ENCODE measurements around the gene AHDC1.

The AHDC1 gene, protein sequence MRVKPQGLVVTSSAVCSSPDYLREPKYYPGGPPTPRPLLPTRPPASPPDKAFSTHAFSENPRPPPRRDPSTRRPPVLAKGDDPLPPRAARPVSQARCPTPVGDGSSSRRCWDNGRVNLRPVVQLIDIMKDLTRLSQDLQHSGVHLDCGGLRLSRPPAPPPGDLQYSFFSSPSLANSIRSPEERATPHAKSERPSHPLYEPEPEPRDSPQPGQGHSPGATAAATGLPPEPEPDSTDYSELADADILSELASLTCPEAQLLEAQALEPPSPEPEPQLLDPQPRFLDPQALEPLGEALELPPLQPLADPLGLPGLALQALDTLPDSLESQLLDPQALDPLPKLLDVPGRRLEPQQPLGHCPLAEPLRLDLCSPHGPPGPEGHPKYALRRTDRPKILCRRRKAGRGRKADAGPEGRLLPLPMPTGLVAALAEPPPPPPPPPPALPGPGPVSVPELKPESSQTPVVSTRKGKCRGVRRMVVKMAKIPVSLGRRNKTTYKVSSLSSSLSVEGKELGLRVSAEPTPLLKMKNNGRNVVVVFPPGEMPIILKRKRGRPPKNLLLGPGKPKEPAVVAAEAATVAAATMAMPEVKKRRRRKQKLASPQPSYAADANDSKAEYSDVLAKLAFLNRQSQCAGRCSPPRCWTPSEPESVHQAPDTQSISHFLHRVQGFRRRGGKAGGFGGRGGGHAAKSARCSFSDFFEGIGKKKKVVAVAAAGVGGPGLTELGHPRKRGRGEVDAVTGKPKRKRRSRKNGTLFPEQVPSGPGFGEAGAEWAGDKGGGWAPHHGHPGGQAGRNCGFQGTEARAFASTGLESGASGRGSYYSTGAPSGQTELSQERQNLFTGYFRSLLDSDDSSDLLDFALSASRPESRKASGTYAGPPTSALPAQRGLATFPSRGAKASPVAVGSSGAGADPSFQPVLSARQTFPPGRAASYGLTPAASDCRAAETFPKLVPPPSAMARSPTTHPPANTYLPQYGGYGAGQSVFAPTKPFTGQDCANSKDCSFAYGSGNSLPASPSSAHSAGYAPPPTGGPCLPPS (N-terminal part only)

DNA sequence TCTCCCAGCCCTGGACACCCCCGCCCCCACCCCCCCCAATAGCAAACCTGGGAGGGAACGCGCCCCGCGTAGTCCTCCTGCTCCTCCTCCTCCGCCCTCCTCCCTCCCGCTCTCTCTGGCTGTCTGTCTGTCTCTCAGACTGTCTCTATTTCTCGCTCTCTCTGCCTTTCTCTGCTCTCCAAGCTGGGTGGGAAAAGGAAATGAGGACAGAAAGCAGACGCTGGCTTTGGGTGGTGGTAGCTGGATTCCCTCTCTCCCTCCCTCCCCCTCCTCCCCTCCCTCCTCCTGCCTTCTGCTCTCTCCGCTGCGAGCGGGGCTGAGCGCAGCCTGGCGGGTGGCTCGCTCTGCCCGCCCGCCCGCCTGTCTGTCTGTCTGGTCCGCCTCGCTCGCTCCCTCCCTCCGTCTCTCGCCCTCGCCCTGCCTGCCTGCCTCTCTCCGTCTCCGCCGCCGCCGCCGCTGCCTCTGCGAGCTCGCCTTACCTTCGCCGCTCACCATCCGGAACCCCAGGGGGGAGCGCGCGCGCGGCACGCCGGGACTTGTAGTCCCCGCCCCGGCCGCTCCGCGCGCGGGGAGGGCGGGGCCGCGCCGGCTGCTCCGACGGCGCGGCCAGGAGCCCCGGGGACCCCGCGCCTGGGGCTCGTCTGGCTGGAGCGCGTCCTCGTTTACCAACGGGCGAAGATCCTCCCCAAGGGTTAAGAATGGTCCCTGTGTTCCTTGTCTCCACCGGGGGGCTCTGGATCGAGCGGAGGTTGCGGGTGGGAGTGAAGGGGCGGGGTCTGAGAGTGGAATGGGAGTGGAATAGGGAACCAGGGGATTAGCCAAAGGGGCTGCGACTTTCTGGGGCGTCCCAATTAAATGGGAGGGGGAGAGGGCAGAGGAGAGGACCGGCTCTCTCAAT, at the start of gene AHDC1:
Gene AHDC1 (minus strand): TSS at position 464 of the 898 bp plus-strand sequence. CDS start 52,029 bp downstream, outside the sequence.
- TF ChIP-seq GATA3 (IDR thresholded peaks at IDR 0.05; ENCODE audit: low read depth, low read length) (no peak), GATA2 (IDR thresholded peaks at IDR 0.05; ENCODE audit: low read depth, low read length) (no peak)

DNA sequence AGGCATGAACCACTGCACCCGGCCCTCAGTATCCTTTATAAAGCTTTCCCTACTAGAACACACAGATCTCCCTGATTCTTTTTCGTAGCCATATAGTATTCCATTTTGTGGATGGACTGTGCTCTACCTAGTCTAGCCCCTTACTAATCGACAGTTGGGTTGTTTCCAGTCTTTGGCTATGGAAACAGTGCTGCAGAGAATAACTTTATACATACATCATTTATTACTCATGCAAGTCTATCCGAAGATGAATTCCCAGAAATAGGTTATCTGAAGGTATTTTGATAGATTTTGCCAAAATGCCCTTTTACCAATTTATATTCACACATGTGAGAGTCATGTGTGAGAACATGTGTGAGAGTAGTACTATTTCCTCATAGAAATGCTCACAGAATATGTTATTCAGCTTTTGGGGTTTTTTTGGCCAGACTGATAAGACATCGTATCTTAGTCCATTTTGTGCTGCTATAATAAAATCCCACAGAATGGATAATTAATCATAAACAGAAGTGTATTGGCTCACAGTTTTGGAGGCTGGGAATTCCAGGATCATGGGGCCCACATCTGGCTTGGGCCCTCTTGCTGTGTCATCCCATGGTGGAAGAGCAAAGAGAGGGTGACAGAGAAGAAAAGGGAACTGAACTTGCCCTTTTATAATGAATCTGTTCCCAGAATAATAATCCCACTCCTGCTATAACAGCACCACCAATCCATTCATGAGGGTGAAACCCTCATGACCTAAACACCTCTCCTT, 48.3 kb upstream of the AHDC1 start:
- TF ChIP-seq GATA2 (IDR thresholded peaks at IDR 0.05; ENCODE audit: low read depth, low read length) (no peak), GATA3 (IDR thresholded peaks at IDR 0.05; ENCODE audit: low read depth, low read length) (no peak)

DNA sequence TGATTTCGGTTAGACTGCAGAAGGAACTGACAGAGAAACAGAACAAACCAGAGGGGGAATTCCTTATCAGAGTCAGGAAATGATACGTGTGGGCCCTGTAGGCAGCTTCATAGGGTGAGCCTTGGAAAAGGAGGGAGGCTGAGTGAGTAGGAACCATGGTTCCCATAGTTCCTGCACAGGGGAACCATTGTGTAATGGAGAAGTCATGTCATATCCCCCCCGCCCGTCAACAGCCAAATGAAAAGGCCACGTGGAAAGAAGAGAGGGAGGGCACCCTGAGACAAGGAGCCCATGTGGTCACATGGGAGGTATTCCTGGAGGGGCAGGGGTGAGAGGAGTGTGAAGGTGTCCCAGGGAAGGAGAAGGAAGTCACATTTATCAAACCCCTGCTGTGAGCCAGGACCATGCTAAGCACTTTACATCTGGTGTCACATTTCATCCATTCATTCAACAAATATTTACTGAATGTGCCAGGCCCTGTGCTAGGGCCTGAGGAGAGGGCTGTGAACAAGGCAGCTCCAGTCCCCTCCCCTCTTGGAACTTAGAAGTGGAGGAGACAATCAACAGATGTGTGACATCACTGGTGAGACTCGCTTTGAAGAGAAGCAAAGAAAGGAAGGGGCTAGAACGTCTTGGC, 46.7 kb upstream of the AHDC1 start:
- TF ChIP-seq GATA3 (IDR thresholded peaks at IDR 0.05; ENCODE audit: low read depth, low read length) (no peak), GATA2 (IDR thresholded peaks at IDR 0.05; ENCODE audit: low read depth, low read length) (no peak)

DNA sequence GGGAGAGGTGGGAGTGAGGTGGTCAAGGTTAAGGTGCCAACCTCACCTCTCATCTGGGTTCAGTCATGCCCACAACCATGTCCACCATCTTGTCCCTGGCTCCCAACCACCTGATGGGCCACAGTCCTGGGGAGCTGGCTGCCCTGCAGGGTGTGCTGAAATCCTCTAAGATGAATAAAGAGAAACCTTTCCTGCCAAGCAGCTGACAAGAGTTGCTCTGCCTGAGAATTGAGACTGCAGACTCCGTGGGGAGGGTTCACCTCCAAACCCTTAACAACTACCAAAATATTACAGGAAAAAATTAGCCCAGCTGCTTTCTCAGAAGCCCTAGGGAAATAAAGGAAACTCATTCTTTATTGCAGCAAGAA, 46.2 kb upstream of the AHDC1 start:
- TF ChIP-seq GATA2 (IDR thresholded peaks at IDR 0.05; ENCODE audit: low read depth, low read length) (no peak), GATA3 (IDR thresholded peaks at IDR 0.05; ENCODE audit: low read depth, low read length) (no peak)

DNA sequence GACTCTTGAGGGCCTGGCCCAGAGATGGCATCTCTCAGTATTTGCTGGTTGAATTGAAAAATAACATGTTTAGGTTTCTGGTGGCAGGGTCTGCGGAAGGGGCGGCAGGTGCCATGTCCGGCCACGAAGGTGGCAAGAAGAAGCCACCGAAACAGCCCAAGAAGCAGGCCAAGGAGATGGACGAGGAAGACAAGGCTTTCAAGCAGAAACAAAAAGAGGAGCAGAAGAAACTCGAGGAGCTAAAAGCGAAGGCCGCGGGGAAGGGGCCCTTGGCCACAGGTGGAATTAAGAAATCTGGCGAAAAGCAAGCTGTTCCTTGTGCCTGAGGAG, 45.3 kb upstream of the AHDC1 start:
- TF ChIP-seq GATA2 (IDR thresholded peaks at IDR 0.05; ENCODE audit: low read depth, low read length) (no peak), GATA3 (IDR thresholded peaks at IDR 0.05; ENCODE audit: low read depth, low read length) (no peak)

DNA sequence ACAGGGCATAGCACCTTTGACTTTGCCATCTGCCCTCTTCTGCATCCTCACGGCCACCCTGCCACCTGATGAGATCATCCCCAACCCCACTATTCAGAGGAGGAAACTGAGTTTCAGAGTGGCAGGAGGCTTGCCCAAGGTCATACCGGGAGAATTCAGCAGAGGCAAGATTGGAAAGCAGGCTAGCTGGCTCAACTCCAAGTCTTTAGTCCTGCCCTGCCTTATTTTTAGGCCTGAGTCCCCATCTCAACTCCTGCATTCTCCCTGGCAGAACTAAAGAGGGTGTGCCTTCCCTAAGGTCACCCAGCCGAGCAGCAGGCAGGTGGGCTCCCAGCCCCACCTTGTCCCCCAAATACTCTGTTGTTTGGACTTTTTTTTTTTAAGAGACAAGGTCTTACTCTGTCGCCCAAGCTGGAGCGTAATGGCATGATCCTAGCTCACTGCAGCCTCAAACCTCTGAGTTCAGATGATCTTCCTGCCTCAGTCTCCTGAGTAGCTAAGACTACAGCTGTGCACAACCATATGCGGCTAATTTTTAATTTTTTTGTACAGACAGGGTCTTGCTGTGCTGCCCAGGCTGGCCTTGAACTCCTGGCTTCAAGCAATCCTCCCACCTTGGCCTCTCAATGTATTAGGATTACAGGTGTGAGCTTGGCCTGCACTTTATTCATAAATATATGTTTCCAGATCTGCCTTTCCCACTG, 44.8 kb upstream of the AHDC1 start:
- TF ChIP-seq GATA2 (IDR thresholded peaks at IDR 0.05; ENCODE audit: low read depth, low read length) (no peak), GATA3 (IDR thresholded peaks at IDR 0.05; ENCODE audit: low read depth, low read length) (no peak)

DNA sequence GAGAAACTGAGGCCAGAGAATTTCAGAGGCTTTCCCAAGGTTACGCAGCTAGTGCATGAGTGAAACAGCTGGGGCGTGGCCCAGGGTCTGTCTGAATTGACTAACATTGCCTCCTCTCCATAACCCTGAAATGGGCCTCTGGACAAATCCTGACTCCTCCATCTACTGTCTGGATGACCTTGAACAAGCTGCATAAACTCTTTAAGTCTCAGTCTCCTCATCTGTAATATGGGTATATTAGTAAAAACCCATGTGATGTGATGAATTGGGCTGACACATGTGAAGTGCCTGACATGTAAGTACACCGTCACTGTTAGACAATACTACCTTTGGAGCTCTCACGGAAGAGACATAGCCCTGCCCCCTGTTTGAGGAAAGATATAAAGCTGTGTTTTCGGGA, 43.4 kb upstream of the AHDC1 start:
- TF ChIP-seq GATA3 (IDR thresholded peaks at IDR 0.05; ENCODE audit: low read depth, low read length): no peak
- no peak for TF ChIP-seq GATA2 (IDR thresholded peaks at IDR 0.05; ENCODE audit: low read depth, low read length)

DNA sequence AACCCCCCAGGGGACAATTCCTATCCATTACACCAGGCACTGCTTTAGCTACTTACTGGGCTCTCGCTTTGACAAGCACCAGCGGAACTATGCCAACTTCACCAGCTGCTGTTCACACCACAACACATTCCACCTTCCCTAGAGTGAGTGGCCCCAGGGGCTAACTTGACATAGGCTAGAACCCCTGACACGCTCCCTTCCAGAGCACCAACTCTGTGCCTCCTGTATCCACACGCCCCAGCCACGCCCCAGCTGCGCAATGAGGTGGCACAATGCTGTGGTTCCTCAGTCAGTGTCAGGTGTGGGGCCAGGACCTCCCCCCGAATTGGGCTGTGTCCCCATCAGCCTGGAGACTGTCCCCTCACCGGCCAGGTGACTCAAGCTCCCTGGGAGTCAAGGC, 42.7 kb upstream of the AHDC1 start:
- TF ChIP-seq GATA2 (IDR thresholded peaks at IDR 0.05; ENCODE audit: low read depth, low read length) (no peak), GATA3 (IDR thresholded peaks at IDR 0.05; ENCODE audit: low read depth, low read length) (no peak)

DNA sequence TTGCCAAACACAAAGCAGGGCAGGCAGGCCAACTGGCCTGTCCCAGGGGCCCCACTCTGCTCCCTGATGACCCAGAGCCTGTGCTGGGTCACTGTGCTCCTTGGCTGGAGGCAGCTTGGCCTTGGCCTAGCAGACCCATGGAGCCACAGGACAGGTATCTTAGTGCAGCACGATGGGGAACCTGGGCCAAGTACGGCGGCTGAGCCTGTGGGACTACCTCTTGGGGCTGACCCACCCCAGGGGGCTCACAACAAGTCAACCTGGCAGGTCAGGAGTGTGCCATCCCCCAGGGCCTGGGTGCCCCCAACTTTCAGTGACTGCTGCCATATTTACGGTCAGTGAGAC, 41.1 kb upstream of the AHDC1 start:
- TF ChIP-seq GATA3 (IDR thresholded peaks at IDR 0.05; ENCODE audit: low read depth, low read length) (no peak), GATA2 (IDR thresholded peaks at IDR 0.05; ENCODE audit: low read depth, low read length) (no peak)

DNA sequence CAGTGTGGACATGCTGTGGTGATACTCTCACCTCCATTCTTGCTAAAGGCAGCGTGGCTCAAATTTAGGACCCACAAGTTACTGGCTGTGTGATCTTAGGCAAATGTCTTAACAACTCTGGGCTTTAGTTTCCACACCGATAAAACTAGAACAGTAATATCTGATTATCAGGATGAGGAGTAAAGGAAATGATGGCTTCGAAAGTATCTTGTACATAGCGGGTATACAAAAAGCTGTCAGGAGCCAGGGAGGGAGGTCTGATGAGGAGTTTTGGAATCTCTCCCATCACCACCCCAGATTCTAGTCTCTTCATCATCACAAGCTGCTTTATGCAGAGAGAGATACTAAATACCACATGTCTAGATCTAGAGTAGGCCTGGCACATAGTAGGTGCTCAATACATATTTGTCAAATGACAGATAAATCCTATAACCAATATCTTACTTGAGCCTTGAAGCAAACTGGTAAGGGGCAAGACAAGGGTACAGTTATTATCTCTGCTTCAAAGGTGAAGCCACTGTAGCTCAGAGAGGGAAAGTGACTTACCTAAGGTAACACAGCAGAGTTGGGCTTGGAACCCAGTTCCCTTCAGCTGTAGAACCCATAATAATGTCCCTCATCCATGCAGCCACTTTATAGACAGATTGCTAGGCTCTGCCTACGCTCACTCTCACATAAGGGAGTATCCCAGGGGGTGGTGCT, 40.6 kb upstream of the AHDC1 start:
- no peak for TF ChIP-seq GATA2 (IDR thresholded peaks at IDR 0.05; ENCODE audit: low read depth, low read length)

DNA sequence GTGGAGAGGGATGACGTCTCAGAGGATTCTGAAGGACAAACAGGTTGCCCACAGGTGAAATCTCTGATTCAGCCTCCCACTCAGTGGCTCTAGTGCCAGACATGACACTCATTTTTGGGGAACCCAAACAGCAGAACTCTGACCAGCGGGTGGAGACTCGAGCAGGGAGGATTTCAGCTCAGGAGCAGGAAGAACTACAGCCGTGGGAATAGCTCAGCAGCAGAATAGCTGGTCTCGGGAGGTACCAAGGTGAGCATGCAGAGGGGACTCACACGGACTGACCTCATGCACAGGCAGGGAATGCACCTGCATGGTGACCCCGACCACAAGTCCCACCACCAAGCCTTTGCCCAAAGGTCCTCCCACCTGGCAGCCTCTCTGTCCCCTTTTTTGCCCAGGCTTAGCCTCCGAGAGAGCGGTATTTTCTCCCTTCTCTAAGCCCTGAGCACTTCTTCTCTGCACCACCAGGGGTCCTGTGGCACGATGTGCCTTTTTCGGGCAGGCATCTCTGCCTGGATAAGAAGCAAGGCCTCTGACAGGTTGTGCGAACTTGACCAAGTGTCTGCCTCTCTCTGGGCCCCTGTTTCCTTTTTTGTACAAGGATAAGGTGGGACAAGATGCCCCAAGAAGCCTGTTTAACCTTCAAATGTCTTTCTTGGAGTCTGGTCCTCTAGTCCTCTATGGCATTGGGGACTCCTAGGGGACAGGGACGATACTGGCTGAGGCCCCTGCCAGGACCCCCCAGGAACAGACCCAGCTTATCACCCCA, 39.8 kb upstream of the AHDC1 start:
- TF ChIP-seq GATA3 (IDR thresholded peaks at IDR 0.05; ENCODE audit: low read depth, low read length) (no peak), GATA2 (IDR thresholded peaks at IDR 0.05; ENCODE audit: low read depth, low read length) (no peak)
